GM21526 (cell line): ENCODE data around the gene CTSL.
"Not testable (repeated sequence)": the region's sequence is repeated elsewhere in the genome, so short reads cannot be mapped to it uniquely, and the experiment has no call there.

Experiments
- ATAC-seq: cut with Tn5 transposase; IDR thresholded peaks from one replicate; pipeline ENCODE4 v1.9.1; 2021; ENCODE audit warnings: moderate library complexity; ENCODE audit not compliant: unreplicated experiment, low FRiP score

Gene CTSL

DNA sequence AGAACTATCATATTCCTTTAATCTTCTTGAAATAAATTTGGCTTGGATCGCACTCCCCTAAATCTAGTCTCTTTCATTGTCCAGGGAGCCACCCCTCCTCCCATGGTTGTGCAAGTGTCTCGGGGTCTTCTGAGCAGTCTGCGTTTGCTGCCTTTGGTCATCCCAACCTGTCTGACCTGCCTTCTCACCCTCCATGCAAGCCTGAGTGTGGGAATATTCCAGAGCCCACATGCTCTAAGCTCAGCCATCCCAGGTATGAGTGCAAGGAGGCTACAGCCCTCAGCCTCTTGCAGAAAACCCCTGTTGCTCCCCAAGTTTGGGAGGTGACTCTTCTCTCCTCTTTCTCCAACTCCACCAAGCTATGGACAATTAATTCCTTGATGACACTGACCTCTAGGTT lies 7.7 kb upstream of the CTSL start:
- ATAC-seq = no peak

DNA sequence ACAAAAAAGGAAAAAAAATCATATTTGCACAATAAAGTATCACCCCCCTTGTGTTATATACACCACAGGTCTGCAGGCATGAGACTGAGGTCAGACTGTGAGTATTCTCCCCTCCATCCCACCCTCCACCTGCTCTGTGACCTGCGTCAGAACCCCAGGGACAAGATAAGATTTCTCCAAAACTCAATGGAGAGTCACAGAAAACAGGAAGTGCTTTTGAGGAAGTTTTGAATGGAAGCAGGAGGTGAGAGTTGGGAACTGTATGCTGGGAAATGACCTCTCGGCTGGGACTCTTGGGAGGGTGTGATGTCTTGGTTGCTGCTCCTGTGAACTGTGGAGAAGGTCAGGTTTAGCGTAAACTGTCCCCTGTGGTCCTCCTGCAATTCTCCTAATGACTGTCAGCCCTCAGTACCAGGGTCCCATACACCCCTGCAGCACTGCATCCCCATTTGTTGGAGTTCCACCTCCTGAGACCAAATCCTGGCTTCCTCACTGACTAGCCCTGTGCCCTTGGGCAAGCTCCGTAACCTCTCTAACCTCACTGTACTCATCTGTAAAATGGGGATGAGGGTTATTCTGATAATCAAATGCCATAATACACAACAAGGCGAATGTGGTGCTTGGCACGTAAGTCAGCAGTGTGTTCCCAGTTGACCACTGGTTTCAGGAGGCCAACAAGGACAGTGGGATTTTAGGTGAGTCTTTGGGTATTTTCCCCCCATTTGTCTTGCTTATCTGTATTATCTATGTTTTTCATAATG lies 6.9 kb upstream of the CTSL start:
- no peak for ATAC-seq

DNA sequence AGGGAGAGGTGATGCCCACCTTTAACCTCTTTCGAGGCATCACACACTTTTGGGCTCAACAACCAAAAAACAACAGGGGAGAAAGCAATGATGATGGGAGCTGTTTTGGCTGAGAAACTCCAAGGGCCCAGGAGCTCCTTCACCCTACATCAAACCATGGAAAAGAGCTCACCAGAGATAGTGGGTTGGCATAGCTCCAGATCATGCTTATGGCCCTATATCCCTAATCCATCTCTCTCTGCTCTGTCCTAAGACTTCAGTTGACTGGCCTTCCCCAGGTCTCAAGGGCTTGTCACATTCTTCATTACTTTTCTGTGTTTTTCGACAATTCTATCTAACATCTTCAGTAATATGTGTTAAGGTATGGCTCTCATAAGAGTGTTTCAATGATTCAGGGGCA lies 5.7 kb upstream of the CTSL start:
- no peak for ATAC-seq

DNA sequence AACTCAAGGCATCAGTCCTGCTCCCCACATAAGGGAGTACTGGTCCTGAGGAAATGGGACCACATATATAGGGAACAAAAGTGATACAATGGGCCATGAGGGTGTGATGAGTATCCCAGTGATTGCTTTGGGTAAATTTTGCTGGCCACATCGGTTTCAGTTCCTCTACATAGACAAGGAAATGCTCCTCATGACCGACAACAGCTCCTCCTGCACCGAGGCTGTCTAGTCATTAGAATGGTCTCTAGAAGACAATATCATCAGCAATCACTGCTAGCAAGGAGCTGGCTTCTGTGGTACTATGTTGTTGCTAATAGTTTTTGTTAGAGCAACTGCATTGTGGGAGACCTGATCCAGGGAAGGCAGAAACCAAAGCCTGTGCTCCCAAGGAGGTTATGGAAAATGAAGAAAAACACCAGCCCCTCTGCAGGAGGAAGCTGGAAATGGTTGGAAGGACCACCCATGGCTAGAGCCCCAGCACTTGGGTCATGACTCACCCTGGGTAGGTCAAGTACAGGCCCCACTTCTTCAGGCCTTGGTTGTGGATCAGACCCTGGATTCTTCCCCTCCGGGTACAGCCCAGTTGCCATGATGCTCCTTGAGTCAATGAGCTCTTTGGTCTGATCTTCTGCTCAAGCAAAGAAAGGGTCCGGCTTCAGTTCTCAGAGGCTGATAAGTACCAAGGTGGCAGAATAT lies 3.4 kb upstream of the CTSL start:
- ATAC-seq = no peak

DNA sequence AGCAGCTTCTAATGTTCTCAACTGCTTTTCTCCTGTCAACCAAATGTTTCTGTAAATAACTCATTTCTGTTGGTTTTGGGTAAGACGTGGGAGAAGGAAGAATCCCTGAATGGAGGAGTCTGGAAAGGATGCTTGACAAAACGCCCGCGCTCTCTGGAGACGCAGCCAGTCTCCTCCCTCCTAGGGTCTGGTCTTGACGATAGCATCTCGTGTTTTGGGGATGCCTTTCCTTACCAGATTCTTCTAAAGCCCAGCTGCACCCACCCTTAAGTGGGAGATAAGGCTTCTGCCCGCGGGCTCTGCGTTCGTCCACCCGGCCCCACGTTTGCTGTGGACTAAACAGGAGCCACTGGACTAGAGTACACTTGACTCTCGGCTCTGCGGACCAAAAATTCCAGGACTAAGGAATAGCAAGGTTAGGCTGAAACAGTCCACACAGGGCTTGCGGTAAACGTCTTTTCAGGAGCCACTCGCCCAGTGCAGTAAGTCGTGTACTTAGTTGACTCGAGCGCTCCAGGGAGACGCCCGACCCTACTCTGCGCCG lies 491 bp upstream of the CTSL start:
- ATAC-seq = no peak

DNA sequence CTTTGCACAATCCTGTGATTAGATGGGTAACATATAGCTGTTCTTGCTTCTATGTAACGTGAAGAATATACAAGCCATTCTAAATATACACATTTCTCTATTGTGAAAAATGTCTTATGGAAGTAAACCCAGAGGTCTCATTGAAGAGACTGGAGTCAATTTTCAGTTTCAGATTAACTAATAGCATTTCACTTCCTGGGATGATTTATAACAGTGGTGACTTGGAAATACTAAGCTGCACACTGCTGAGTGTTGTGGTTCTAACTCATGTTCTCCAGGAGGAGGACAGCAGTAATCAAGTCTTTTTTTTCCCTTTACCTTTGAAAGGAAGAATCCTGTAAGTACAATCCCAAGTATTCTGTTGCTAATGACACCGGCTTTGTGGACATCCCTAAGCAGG lies 3.3 kb downstream of the CTSL start:
- no peak for ATAC-seq

DNA sequence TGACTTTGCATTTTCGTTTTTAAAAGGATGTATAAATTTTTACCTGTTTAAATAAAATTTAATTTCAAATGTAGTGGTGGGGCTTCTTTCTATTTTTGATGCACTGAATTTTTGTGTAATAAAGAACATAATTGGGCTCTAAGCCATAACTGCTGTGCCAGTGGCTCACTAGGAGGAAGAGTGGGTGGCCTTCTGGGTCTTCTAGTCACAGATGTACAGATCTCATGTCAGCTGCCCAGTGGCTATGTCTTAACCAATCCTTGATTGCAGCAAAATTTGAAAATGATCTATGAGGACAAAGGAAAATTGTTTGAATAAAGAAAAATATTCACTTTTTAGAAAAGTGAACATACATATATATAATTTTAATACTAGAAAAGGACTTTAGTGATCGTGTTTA lies 5.4 kb downstream of the CTSL start:
- no peak for ATAC-seq

DNA sequence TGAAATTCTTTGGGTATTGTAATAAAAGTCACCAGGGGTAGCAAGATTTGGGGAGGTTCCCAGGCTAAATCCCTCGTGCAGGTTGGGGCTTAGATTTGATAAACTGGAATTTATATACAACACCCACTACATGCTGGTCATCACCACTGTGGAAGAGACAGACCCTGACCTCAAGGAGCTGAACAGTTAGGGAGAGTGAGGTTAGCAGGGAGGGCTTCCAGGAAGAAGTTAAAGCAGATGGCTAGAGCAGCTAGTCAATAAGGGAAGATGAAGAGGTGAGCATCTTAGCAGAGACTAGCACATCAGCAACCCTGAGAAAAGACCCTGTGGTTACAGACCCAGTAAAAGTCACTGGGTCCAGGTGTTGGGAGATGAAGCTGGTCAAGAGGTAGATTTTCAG lies 6.4 kb downstream of the CTSL start:
- ATAC-seq = no peak

DNA sequence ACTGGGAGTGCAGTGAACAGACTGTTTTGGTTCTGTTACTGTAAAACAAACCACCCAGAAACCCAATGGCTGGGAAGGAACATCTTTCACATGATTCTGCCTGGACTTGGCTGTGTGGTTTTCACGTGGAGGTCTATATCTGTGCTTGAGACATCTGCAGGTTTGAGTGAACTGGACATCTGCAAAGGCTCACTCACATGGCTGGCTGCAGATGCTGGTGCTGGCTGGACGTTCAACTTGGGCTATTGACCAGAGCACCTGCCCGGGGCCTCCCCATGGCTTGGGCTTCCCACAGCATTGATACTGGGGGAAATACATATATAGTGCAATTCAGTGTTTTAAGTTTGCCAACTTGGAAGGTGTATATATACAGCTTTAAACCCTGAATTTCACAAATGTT lies 6.8 kb downstream of the CTSL start:
- ATAC-seq = no peak

DNA sequence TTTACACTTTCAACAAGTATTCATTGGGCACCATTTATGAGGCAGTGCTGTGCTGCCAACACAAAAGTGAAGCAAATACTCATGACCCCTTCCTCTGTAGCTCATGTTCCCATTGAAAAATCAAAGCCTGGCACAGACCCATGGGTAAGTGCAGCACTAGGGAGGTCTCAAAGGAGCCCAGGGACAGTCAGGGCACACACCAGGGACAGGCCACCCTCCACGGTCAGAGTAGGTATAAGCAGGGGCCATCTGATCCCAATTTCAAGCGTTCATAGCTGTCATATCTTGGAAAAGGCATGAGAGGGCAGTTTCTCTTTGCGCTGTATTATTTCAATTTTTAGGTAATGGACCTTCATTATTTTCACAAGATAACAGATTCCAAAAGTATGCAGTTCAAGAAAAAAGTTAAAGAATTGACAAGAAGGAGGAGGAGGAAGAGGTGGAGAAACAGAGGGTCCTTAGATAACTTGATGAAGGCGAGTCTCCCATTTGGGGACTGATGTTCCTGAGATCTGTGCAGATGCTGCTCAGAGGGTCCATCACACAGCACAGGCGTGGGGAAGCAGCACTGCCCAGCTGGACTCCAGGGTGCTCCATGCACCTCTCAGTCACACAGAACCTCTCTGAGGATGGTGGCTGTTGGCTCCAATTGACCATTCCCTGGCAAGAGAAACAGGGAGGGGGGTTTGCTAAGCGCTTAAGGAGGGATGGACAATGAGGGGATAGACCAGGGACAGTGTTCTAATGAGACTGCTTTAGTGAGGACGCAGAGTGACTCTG lies 7.5 kb downstream of the CTSL start:
- ATAC-seq = no peak

DNA sequence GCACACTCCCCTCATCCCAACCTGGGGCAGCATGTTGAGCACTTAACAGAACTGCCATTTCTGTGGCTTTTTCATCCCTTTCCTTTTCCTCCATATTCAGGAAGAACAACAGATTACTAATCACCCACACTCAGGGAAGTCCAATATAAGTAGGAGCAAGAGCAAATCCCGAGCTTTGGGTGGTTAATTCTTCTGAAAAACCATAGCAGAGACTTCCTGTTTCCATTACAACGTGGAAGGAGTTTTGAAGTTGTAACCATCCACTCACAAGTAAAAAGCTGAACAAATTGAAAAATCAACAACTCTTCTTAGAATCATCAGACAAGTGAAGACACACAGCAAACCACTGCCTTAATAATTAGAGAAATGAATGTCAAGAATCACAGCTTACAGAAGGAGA lies 8.2 kb downstream of the CTSL start:
- ATAC-seq = no peak

DNA sequence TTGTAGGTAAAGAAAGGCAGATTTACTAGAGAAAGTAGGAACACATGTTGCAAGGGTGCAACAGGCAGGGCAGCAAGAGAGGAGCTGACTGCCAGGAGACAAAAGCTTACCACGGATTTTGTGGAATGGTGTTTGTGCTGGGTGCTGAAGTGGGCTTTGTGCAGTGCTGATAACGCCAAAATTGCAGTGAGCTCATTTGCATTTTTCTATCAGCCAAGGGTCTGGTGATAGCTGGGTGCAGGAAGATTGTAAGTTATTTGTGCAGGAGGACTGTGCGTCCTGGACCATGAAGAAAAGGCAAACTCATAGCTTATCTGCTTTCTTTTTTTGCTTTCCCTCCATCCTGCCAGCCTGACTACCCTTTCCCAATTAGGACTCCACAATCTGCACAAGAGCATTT lies 13.6 kb downstream of the CTSL start:
- no peak for ATAC-seq

DNA sequence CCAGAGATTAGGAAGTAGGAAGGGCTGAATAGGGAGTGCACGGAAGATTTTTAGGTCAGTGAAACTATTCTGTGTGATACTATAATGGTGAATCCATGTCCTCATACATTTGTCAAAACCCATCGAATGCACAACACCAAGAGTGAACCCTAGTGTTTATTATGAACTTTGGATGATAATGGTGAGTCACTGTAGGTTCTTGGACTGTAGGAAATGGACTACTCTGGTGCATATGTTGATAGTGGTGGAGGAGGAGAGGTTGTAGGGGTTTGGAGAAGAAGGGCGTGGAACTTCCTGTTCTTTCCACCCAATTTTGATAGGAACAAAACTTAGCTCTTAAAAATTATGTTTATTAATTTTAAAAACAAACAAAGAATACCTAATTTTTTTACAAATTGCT lies 14.3 kb downstream of the CTSL start:
- ATAC-seq = no peak

DNA sequence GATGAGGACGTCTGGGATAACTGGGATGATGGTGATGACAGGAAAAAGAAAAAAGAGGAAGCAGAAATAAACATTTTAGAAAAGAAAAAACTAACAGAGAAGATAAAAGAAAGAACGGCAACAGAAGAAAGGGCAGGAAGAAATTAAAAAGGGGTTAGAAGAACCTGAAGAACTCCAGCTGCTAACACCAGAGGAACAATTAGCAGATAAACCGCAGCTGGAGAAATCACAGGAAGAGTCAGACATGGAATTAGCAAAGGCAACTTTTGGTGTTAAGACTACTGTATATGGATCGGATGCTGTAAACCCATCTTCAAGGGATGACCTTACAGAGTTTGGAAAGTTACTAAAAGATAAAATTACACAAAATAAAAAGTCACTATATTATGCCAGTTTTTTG lies 15.4 kb downstream of the CTSL start:
- ATAC-seq = no peak

DNA sequence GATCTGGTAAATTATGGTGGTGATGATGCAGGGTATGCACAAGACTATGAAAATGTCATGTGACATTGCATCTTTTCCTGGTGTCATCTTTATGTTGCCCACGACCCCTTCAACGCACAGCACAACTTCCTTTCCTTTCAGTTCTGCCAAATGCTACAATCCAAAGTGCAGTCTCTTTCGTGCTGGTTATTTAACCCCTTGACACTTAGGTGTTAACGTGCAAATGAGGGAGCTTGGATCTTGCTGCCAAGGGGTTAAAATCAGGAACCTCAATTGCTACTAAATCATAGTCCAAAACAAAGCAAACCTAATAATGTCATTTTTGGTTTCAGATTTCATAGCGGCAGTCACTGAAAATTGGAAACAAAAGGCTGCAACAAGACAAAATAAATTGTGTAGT lies 16.0 kb downstream of the CTSL start:
- no peak for ATAC-seq

DNA sequence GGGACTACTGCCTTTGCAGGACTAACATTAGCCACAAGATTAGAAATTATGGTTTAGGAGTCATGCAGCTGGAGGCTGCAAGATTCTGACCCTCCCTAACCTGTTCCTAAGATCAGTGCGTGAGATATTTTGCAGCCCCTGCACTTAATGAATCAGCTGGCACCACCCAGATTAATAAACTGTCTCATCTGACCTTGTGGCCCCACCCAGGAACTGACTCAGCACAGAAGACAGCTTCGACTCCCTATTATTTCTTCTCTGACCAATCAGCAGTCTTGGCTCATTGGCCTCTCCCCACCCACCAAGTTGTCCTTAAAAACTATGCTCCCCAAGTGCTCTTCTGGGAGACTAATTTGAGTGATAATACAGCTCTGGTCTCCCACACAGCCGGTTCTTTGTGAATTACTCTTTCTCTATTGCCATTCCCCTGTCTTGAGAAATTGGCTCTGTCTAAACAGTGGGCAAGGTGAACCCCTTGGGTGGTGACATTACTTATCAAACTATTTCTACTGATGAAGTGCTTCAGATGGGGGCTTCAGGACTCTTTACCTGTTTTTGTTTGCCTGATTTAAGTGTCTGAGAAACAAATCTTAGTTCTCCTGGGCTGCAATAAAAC lies 17.0 kb downstream of the CTSL start:
- no peak for ATAC-seq

DNA sequence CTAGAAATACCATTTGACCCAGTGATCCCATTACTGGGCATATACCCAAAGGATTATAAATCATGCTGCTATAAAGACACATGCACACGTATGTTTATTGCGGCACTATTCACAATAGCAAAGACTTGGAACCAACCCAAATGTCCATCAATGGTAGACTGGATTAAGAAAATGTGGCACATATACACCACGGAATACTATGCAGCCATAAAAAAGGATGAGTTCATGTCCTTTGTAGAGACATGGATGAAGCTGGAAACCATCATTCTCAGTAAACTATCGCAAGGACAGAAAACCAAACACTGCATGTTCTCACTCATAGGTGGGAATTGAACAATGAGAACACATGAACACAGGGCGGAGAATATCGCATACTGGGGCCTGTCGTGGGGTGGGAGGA lies 18.3 kb downstream of the CTSL start:
- ATAC-seq = not testable (repeated sequence)

DNA sequence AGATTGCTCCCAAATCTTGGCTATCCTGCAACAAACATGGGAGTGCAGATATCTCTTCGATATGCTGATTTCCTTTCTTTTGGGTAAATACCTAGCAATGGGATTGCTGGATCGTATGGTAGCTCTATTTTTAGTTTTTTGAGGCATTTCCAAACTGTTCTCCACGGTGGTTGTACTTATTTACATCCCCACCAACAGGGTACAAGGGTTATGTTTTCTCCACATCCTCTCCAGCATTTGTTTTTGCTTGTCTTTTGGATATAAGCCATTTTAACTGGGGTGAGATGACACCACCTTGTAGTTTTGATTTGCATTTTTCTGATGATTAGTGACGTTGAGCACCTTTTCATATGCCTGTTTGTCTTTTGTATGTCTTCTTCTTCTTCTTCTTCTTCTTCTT lies 20.3 kb downstream of the CTSL start:
- ATAC-seq = no peak

DNA sequence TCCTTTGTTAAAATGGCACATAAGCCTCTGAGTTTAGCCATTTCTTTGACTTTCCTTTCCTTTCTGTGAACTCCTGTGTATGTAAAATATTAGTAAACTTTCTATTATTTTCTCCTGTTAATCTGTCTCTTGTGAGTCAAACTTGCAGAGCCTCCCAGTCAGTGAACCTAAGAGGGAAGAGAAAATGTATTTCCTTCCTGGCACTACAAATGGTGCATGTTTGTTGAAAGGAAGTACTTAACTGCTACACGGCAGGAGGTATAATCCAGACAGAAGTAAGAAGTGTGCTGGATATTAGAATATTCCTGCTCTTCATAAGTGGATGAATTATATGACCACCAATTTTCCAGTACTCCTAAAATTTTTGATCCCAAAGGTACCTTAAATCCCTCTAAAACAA lies 23.0 kb downstream of the CTSL start:
- no peak for ATAC-seq

DNA sequence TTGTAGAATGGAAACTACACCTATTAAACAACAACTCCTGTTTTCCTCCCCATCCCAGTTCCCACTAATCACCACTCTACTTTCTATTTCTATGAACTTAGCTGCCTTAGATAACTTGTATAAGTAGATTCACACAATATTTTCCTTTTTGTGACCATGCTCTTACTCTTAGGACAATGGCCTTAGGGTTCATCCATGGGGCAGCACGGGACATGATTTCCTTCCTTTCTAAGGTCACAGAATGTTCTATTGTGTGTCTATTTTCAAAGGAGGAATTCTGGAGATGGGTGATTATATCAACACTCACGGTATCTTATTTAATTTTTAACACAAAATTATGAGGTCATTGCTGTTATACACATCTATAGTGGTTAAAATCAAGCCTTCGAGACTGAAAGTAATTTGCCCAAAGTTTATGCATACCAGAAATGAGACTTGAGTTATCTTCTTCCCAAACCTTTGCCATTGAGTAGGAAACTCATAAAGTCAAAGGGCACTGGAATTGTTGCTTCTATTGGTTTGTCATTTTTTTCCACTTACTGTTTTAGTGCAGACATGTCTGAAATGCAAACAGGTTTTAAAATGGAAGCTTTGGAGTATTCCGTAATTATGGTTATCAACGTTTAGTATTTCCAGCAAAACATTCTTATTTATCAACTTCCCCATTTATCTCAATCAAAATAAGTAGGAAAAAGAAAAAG lies 23.6 kb downstream of the CTSL start:
- ATAC-seq = no peak
